HCT116 (cell line): ENCODE results near the gene IPP. TPM values are rescaled to one million over a fixed set of nuclear protein-coding genes. Genes with fewer than 3 reads are reported as not detected.

ENCODE experiments used
- ATAC-seq: fragments of 200-7000 bp; cut with Tn5 transposase; 2 replicates; pipeline ENCODE4 v1.9.1; 2020; ENCODE audit warnings: mild to moderate bottlenecking, moderate library complexity
- BruUV-seq: library from RNA; stranded (reverse); fragments of 400-500 nt; replicated peaks from 2 replicates; lab custom pipeline; 2021; lab: Mats Ljungman, UMichigan
- CTCF ChIA-PET: fragments of 300-600 bp; sonication (Branson Sonifier 250); formaldehyde crosslinking; loops from one replicate; lab custom pipeline; 2021; ENCODE audit warnings: antibody characterized with exemption; lab: Charles Lee
- POLR2A ChIA-PET: fragments of 300-600, 350-600 bp; sonication (Branson Sonifier 250); formaldehyde crosslinking; loops from one replicate; lab custom pipeline; 2021; ENCODE audit warnings: antibody characterized with exemption; lab: Charles Lee
- RAD21 ChIA-PET, 2 experiments: fragments of 300-600 bp; sonication (Branson Sonifier 250); formaldehyde crosslinking; loops; one replicate each; lab custom pipeline; 2023; ENCODE audit warnings: low total read pairs in 2 of 2; ENCODE audit not compliant: uncharacterized antibody in 2 of 2, unreplicated experiment in 2 of 2, low non-redundant PET in 1 of 2; lab: Charles Lee
- DNase-seq: peaks from one replicate; pipeline ENCODE4 v3.0.0-alpha.2; 2010; ENCODE audit warnings: low read depth, low spot score
- H2AFZ ChIP-seq: fragments of 200-600 bp; shearing (Covaris generic), sonication (generic); 2 replicates; pipeline ENCODE4 v1.6.1; 2017; ENCODE audit warnings: low read depth, mixed run types, mixed read lengths, antibody characterized with exemption, low read length; ENCODE audit not compliant: poor library complexity, severe bottlenecking
- H3K27ac ChIP-seq: 2 replicates; pipeline ENCODE4 v1.5.1; 2012; ENCODE audit warnings: low read depth, low read length
- H3K27me3 ChIP-seq: fragments of 200-600 bp; sonication (generic); 2 replicates; pipeline ENCODE4 v1.6.1; 2016; ENCODE audit warnings: mixed run types, low read length, mixed read lengths; ENCODE audit not compliant: insufficient read depth
- H3K36me3 ChIP-seq, 2 experiments: fragments of 200-500 bp in 1 of 2; fragments of 200-600 bp in 1 of 2; sonication (Bioruptor generic) in 1 of 2; sonication (generic) in 1 of 2; 2 replicates each; pipeline versions ENCODE4 v1.5.1 to v1.6.1; 2014 to 2016; ENCODE audit warnings: low read length in 2 of 2, inconsistent platforms in 1 of 2, mixed read lengths in 1 of 2, mixed run types in 1 of 2; ENCODE audit not compliant: insufficient read depth in 2 of 2, control insufficient read depth in 1 of 2
- H3K4me1 ChIP-seq, 2 experiments: fragments of 200-600 bp in 1 of 2; sonication (generic) in 1 of 2; 2 replicates each; pipeline versions ENCODE4 v1.5.1 to v1.6.1; 2012 to 2017; ENCODE audit warnings: low read length in 2 of 2, inconsistent platforms in 1 of 2, mild to moderate bottlenecking in 1 of 2, mixed read lengths in 1 of 2, mixed run types in 1 of 2, moderate library complexity in 1 of 2; ENCODE audit not compliant: insufficient read depth in 2 of 2, control insufficient read depth in 1 of 2
- H3K4me2 ChIP-seq: fragments of 200-600 bp; sonication (generic); 2 replicates; pipeline ENCODE4 v1.6.1; 2017; ENCODE audit warnings: mixed run types, low read length, mixed read lengths
- H3K4me3 ChIP-seq, 2 experiments: fragments of 200-600 bp in 1 of 2; sonication (generic) in 1 of 2; replicated peaks in 1 of 2; 2 replicates each; pipeline ENCODE4 v1.5.1; 2011 to 2016; ENCODE audit warnings: low read length in 2 of 2, control low read depth in 1 of 2, low read depth in 1 of 2, mild to moderate bottlenecking in 1 of 2, mixed read lengths in 1 of 2, mixed run types in 1 of 2
- H3K79me2 ChIP-seq: fragments of 200-600 bp; sonication (generic); 2 replicates; pipeline ENCODE4 v1.6.1; 2017; ENCODE audit warnings: mild to moderate bottlenecking, mixed run types, low read length, moderate library complexity, mixed read lengths; ENCODE audit not compliant: insufficient read depth
- H3K9ac ChIP-seq: fragments of 200-600 bp; sonication (generic); 2 replicates; pipeline ENCODE4 v1.6.1; 2016; ENCODE audit warnings: low read length, mixed read lengths
- H3K9me2 ChIP-seq: fragments of 200-600 bp; sonication (generic), shearing (Covaris generic); 2 replicates; pipeline ENCODE4 v1.6.1; 2017; ENCODE audit warnings: mixed run types, mild to moderate bottlenecking, moderate library complexity; ENCODE audit not compliant: insufficient read depth
- H3K9me3 ChIP-seq, 2 experiments: fragments of 200-500 bp in 1 of 2; fragments of 200-600 bp in 1 of 2; sonication (Bioruptor generic) in 1 of 2; sonication (generic) in 1 of 2; 2 replicates each; pipeline ENCODE4 v1.6.1; 2014 to 2017; ENCODE audit warnings: low read length in 2 of 2, mixed read lengths in 2 of 2, inconsistent platforms in 1 of 2, low read depth in 1 of 2, mild to moderate bottlenecking in 1 of 2, mixed run types in 1 of 2, moderate library complexity in 1 of 2; ENCODE audit not compliant: control insufficient read depth in 1 of 2, insufficient read depth in 1 of 2
- H4K20me1 ChIP-seq: fragments of 200-600 bp; sonication (generic), shearing (Covaris generic); 2 replicates; pipeline ENCODE4 v1.6.1; 2017; ENCODE audit warnings: mixed run types, mild to moderate bottlenecking, moderate library complexity; ENCODE audit not compliant: insufficient read depth
- CBX3 ChIP-seq: IDR thresholded peaks from 2 replicates; pipeline ENCODE4 v1.6.1; 2012; ENCODE audit warnings: low read depth
- CEBPB ChIP-seq: IDR thresholded peaks from 2 replicates; pipeline ENCODE4 v1.6.1; 2012; ENCODE audit warnings: low read depth
- EZH2 ChIP-seq: fragments of 200-600 bp; sonication (generic); IDR thresholded peaks from 2 replicates; pipeline ENCODE4 v1.6.1; 2017; ENCODE audit warnings: antibody characterized with exemption, mixed run types
- MAX ChIP-seq: IDR thresholded peaks from 2 replicates; pipeline ENCODE4 v1.6.1; 2012
- SRF ChIP-seq: IDR thresholded peaks from 2 replicates; pipeline ENCODE4 v1.6.1; 2012; ENCODE audit warnings: low read depth
- intact Hi-C: fragments of 100-400 bp; cut with micrococcal nuclease; formaldehyde crosslinking; loops from 2 replicates; pipeline ENCODE4 v1.10.0; 2022
- total RNA-seq: library from RNA; stranded (reverse); gene quantifications from one replicate; pipeline ENCODE4 v1.2.1, GENCODE V29; 2021; ENCODE audit not compliant: unreplicated experiment
- TF ChIP-seq, protein P1 (sequence below): IDR thresholded peaks from 2 replicates; pipeline ENCODE4 v1.6.1; 2012
- TF ChIP-seq, protein P2 (sequence below): IDR thresholded peaks from 2 replicates; pipeline ENCODE4 v1.6.1; 2012; ENCODE audit warnings: low read depth

Gene IPP
- total RNA-seq, 1 experiment from 2014 or later, result 13.8 TPM

DNA sequence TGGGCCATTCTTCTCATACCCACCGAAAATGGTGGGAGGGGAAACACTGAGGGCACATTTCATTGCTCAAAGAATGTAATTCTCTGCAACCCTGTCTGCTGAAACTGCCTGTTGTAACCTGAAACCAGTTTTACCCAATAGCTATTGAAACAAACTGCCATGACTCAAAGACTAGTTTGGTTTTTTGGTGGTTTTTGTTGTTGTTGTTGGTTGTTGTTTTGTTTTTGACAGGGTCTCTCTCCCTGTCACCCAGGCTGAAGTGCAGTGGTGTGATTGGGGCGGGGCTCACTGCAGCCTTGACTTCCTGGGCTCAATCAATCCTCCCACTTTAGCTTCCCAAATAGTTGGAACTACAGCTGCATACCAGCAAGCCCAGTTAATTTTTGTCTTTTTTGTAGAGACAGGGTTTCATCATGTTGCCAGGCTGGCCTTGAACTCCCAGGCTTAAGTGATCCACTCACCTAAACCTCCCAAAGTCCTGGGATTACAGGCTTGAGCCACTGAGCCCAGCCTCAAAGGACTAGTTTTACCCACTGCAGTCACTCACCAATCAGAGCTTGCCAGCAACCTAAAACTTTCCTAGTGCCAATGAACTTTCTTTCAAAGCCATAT lies 2.1 kb upstream of the IPP start:
- Histone ChIP-seq H3K9me2 (no peaks in the 10 kb centered on the region), H3K9ac (no peak overlapping the region), H2AFZ (peak overlapping the region; percentile 36), H4K20me1 (no peaks in the 10 kb centered on the region), H3K27ac (no peak overlapping the region), H3K9me3 (no peaks in the 10 kb centered on the region), H3K79me2 (peaks cover 6% of the 10 kb centered on the region), H3K36me3 (no peaks in the 10 kb centered on the region), H3K4me2 (peak overlapping the region; percentile 29; the same call in 1 of the 2 replicates), H3K4me1 (peaks cover 8 to 32% of the 10 kb centered on the region in 2 experiments), H3K4me3 (no peak overlapping the region), H3K27me3 (no peaks in the 10 kb centered on the region)
- no TSS peak for BruUV-seq
- intact Hi-C loops, result no loop called here
- ChIA-PET CTCF (no interaction called here), POLR2A (interaction anchor here (0.8 to 1.2 kb wide), 2 partner anchors 10 to 50 kb away, joined by 3 to 4 read pairs; partner anchors contain the start of gene MAST2), RAD21 (no interaction called here)
- TF ChIP-seq CEBPB, result peak; percentile 54; the same call in 1 of the 2 replicates
- no peak for TF ChIP-seq EZH2
- DNase-seq (no peak), ATAC-seq (no peak)

GRCh38 chr1:45752014-45752413 lies 1.6 kb upstream of the IPP start:
- no peaks in the 10 kb centered on the region for H3K27me3 ChIP-seq
- H3K9me3 ChIP-seq, result no peaks in the 10 kb centered on the region
- H3K4me2 ChIP-seq, result peak overlapping the region; percentile 98; the same call in 1 of the 2 replicates
- RAD21 ChIA-PET, result no interaction called here
- no peak overlapping the region for H3K9ac ChIP-seq
- CTCF ChIA-PET, result no interaction called here
- no peak overlapping the region for H3K27ac ChIP-seq
- H3K9me2 ChIP-seq, result no peaks in the 10 kb centered on the region
- H3K4me3 ChIP-seq, result no peak overlapping the region
- intact Hi-C loops, result no loop called here
- peaks cover 10% of the 10 kb centered on the region for H3K79me2 ChIP-seq
- DNase-seq (no peak), ATAC-seq (no peak)
- no TSS peak for BruUV-seq
- H3K4me1 ChIP-seq, result peaks cover 8 to 32% of the 10 kb centered on the region in 2 experiments
- POLR2A ChIA-PET, result interaction anchor here (1.2 kb wide), 1 partner anchor 51 kb away, joined by 3 read pairs; the partner anchor contains the start of gene MAST2
- peak overlapping the region; percentile 36 for H2AFZ ChIP-seq
- TF ChIP-seq, protein P1, sequence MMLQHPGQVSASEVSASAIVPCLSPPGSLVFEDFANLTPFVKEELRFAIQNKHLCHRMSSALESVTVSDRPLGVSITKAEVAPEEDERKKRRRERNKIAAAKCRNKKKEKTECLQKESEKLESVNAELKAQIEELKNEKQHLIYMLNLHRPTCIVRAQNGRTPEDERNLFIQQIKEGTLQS, result no peak
- TF ChIP-seq CBX3, result no peak
- TF ChIP-seq MAX, result no peak
- TF ChIP-seq EZH2, result no peak
- no peak for TF ChIP-seq SRF
- TF ChIP-seq, protein P2, sequence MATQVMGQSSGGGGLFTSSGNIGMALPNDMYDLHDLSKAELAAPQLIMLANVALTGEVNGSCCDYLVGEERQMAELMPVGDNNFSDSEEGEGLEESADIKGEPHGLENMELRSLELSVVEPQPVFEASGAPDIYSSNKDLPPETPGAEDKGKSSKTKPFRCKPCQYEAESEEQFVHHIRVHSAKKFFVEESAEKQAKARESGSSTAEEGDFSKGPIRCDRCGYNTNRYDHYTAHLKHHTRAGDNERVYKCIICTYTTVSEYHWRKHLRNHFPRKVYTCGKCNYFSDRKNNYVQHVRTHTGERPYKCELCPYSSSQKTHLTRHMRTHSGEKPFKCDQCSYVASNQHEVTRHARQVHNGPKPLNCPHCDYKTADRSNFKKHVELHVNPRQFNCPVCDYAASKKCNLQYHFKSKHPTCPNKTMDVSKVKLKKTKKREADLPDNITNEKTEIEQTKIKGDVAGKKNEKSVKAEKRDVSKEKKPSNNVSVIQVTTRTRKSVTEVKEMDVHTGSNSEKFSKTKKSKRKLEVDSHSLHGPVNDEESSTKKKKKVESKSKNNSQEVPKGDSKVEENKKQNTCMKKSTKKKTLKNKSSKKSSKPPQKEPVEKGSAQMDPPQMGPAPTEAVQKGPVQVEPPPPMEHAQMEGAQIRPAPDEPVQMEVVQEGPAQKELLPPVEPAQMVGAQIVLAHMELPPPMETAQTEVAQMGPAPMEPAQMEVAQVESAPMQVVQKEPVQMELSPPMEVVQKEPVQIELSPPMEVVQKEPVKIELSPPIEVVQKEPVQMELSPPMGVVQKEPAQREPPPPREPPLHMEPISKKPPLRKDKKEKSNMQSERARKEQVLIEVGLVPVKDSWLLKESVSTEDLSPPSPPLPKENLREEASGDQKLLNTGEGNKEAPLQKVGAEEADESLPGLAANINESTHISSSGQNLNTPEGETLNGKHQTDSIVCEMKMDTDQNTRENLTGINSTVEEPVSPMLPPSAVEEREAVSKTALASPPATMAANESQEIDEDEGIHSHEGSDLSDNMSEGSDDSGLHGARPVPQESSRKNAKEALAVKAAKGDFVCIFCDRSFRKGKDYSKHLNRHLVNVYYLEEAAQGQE, result no peak
- no peaks in the 10 kb centered on the region for H3K36me3 ChIP-seq
- H4K20me1 ChIP-seq, result no peaks in the 10 kb centered on the region
